Transverse colon (tissue), 3 donors: Measurements from ENCODE around the gene HSPG2.

Source experiments
- POLR2A ChIP-seq: fragments of 450-650 bp; IDR thresholded peaks from one replicate; pipeline ENCODE4 v1.6.1; 2016; ENCODE audit warnings: antibody characterized with exemption, mild to moderate bottlenecking, moderate library complexity
- TF ChIP-seq, protein P1 (sequence below), 5 experiments: fragments of 200-600 bp in 3 of 5; fragments of 450-650 bp in 2 of 5; sonication (generic) in 3 of 5; IDR thresholded peaks; 1 replicate in 2 of 5; 2 replicates in 3 of 5; pipeline ENCODE4 v1.5.1; 2016 to 2017; ENCODE audit warnings: antibody characterized with exemption in 5 of 5, inconsistent platforms in 3 of 5, mild to moderate bottlenecking in 2 of 5, moderate library complexity in 1 of 5

DNA sequence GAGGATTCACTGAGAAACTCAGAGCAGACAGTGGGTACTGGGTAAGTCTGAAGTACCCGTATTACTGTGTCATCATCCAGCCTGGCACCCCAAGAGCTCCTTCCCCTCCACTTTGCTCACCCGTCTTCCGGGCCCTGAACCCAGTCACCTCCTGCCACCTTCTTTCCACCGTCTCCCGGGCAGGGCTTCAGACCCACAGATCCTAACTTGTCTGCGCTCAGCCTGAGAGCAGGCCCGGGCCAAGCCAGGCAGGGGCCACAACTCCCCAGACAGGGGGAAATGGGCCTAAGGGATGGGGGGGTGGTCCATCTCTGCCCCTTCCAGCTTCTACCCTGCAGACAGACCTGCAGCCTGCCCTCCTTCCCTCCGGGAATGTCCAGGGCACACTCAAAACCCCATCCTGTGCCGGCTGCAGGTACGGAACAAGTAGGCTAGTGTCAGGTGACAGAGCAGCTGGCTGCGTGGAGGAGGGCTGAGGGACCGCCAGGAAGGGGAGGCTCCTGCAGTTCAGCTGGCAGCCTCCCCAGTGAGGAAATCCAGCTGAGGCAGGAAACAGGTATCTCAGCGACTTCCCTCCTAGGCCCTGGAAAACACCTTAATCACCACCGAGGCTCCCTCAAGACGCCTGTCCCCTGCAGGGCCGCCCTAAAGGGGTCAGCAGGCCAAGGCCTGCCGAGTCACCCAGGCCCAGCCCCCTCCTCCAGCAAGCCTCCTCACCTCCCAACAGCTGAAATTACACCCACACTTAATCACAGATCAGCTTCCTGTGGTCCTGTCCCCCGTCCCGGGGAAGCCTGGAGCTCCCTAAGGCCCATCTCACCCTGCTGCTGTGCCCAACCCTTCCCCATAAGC lies 3.5 kb downstream of the HSPG2 start:
- TF ChIP-seq, protein P1, sequence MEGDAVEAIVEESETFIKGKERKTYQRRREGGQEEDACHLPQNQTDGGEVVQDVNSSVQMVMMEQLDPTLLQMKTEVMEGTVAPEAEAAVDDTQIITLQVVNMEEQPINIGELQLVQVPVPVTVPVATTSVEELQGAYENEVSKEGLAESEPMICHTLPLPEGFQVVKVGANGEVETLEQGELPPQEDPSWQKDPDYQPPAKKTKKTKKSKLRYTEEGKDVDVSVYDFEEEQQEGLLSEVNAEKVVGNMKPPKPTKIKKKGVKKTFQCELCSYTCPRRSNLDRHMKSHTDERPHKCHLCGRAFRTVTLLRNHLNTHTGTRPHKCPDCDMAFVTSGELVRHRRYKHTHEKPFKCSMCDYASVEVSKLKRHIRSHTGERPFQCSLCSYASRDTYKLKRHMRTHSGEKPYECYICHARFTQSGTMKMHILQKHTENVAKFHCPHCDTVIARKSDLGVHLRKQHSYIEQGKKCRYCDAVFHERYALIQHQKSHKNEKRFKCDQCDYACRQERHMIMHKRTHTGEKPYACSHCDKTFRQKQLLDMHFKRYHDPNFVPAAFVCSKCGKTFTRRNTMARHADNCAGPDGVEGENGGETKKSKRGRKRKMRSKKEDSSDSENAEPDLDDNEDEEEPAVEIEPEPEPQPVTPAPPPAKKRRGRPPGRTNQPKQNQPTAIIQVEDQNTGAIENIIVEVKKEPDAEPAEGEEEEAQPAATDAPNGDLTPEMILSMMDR (IDR thresholded peaks at IDR 0.05), result no peak
- no peak for TF ChIP-seq POLR2A
